ENCODE measurements around the gene KLHL5.
A peak's percentile ranks its signal among the peaks of the same experiment; 100 is the strongest.
"Not testable (repeated sequence)": the region's sequence is repeated elsewhere in the genome, so short reads cannot be mapped to it uniquely, and the experiment has no call there.

The KLHL5 gene, protein sequence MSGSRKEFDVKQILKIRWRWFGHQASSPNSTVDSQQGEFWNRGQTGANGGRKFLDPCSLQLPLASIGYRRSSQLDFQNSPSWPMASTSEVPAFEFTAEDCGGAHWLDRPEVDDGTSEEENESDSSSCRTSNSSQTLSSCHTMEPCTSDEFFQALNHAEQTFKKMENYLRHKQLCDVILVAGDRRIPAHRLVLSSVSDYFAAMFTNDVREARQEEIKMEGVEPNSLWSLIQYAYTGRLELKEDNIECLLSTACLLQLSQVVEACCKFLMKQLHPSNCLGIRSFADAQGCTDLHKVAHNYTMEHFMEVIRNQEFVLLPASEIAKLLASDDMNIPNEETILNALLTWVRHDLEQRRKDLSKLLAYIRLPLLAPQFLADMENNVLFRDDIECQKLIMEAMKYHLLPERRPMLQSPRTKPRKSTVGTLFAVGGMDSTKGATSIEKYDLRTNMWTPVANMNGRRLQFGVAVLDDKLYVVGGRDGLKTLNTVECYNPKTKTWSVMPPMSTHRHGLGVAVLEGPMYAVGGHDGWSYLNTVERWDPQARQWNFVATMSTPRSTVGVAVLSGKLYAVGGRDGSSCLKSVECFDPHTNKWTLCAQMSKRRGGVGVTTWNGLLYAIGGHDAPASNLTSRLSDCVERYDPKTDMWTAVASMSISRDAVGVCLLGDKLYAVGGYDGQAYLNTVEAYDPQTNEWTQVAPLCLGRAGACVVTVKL
- 23.4 to 47.5 (median 30.6) reads per million in 4 experiments for total RNA-seq

GRCh38 chr4:39062094-39062769 is at the start of gene KLHL5:
KLHL5 (plus strand) TSS chr4:39062232; CDS start chr4:39062653, 421 bp downstream.
- DNase-seq = no peak

DNA sequence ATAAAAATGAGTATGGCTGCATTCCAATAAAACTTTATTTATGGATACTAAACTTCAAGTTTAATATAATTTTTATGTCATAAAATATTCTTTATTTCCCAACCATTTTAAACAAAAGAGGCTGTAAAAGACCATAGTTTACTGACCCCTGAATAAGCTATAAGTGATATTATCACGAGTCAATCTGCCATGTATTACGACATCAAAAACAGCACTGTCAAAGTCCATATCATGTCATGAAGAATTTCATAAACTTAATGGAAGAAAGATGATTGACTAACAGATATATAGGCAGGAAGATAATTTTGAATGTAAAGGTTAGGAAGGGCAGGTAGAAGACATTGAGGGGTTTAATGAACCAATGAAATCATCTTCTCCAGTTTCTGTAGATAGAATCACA is 48.0 kb upstream of the KLHL5 start:
- no peak for DNase-seq

- DNase-seq = no peak
Observed at GRCh38 chr4:39020130-39020529, 41.9 kb upstream of the KLHL5 start.

- DNase-seq = no peak
Observed at GRCh38 chr4:39021631-39022030, 40.4 kb upstream of the KLHL5 start.

DNA sequence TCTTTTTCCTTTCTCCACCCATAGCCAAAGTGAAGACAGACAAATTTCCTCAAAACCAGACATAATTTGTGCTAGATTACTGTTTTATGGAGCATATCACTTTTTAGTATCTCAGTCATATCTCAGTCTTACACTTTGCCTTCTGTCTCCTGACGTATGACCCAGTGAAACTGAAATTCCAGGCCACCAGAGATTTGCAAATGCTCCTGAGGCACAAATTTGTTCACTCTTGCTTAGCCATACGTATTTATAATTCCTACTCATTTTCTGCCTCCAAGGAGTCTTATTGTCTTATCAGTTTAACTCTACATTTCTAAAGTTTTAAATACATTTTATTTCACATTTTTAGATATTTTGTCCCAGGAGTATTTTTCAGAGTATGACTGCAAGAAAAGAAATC is 39.8 kb upstream of the KLHL5 start:
- DNase-seq = no peak

- no peak for DNase-seq
Observed at GRCh38 chr4:39023059-39023458, 39.0 kb upstream of the KLHL5 start.

DNA sequence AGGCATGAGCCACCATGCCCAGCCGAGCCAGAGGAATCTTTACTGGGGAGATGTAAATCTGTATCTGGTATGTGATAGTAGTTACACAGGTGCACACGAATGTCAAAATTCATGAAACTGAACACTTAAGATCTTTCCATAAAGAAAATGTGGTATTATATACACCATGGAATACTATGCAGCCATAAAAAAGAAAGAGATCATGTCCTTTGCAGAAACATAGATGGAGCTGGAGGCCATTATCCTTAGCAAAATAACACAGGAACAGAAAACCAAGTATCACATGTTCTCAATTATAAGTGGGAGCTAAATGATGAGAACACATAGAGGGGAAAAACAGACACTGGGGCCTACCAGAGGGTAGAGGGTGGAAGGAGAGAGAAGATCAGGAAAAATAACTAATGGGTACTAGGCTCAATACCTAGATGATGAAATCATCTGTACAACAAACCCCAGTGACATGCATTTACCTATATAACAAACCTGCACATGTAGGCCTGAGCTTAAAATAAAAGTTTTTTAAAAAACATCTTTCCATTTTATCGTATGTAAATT is 37.6 kb upstream of the KLHL5 start:
- no peak for DNase-seq

DNA sequence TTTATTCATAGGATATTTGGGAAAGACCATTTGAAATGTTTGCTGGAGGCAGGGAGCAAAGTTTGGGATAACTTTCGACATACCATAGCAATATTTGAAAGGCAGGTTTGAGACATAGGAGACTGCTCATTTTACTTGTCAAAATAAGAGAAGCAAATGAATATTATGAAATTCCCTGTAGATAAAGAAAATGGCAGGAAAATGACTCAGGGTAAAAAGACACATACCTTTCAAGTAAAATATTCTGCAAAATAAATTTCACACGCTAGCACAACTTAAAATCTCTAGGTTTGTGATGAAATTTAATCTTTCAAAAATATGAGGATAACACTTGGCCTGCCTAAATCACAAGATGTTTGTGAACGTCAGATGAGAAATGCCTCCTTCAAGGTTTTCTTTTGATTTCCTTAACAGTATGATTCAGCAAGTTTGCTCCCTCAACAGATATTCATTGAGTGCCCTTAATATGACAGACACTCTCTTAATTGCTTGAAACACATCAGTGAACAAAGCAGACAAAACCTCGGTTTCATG is 36.4 kb upstream of the KLHL5 start:
- DNase-seq = no peak

- DNase-seq = no peak
Observed at GRCh38 chr4:39026096-39026495, 35.9 kb upstream of the KLHL5 start.

DNA sequence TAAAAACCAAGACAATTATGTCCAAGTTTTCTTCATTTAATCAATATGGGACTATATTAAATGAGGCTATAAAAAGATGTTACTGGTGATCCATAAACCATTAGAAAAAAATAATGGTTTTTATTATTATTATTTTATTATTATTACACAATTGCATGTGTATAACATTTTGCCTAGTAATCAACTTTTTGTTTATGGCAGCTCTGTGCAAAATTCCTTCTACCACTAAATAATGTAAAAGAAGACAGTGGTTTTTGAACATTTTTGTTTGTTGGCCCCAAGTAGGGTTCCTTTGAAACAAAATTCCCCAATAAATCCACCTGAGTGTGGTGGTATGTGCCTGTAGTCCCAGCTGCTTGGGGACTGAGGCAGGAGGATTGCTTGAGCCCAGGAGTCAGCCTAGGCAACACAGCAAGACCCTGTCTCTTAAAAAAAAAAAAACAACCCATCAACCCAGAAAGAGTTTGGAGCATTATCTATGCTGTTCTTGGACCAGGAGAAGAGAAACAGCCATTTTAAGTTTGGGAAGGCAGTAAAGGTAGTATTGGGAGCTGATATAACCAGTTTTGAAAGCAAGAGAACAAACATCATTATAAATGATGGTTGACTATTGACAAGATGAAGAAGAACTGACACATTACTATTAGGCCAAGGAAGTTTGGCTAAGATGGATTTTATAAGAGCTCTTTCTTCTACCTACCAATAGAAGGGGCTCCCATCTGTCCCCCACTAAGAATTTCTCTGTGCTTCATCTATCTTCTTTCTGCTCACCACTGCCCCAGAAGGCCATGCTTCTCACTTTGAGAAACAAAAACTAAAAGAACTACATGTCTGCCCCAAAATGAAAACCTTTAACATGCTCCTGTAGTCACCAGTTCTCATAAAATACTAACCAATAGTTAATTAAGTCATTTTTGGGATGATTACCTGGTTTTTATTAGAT is 32.0 kb upstream of the KLHL5 start:
- no peak for DNase-seq

GRCh38 chr4:39030725-39031124 is 31.3 kb upstream of the KLHL5 start:
- DNase-seq = no peak

- not testable (repeated sequence) for DNase-seq
Observed at GRCh38 chr4:39031590-39032020, 30.4 kb upstream of the KLHL5 start.

DNA sequence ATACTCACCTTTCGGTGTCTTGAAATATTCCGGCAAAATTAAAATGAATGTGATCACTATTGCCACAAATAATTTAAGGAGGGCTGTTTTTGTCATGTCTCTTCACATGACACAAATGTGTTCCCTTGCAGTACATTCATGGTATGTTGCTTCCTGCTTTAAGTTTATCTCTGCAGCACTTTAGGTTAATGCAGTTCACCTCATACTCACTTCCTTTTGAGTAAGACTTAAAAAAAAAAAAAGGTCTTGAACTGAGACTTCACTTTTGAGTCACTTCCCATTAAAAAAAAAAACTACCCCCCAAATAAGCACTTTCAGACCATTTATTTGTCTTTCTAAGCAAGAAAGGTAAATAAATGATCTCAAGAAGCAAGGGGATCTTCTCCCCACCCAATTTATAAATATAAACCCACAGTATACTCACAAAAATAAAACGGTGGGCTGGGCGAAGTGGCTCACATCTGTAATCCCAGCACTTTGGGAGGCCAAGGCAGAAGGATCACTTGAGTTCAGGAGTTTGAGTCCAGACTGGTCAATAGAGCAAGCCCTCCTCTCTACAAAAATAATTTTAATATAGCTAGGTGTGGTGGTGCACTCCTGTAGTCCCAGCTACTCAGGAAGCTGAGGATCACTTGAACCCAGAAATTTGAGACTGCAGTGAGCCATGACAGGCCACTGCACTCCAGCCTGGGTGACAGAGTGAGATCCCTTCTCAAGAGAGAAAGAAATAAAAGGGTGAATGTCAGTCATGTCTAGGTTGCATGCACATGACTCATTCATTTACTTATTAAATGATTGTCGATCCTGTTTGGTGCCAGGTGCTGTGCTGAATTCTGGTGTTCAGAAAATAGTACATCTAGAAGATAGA is 29.6 kb upstream of the KLHL5 start, which contains the start of gene TMEM156:
Gene TMEM156, minus strand, starts transcription at position 192 of the 868 bp plus-strand sequence. Its CDS starts 96 bp downstream, at position 96.
- no peak for DNase-seq

DNA sequence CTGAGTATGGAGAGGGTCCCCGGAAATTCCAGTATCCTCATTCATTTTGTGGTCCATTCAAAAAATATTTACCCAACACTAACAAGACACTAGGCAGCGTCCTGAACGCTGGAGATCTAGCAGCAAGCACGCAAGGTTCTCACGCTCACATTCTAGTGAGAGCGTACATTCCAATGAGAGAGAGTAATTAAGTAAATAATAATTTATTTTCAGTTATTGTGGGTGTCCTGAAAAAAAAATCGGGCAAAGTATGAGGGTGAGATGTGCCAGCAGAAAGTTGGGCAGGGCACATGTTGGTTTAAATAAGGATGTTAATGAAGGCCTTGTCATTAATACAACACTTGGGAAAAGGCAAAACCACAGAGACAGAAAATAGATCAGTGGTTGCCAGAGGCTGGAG is 25.9 kb upstream of the KLHL5 start:
- DNase-seq = no peak

DNA sequence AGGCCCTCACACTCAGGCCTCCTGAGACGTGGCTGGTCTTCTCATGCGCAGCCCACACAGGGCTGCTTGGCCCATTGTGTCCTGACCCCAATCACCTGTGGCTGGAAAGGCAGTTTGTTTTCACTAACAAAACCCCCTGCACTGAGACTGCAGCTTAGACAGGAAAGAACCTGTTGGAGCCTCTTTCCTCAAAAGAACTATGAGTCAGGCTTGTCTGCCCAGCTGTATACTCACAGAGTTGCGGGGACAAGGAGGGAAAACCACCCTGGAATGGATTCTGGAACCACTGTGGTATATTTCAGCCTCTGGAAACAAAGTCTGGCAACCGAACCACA is 24.6 kb upstream of the KLHL5 start:
- no peak for DNase-seq

- DNase-seq = no peak
Observed at GRCh38 chr4:39037941-39038340, 24.1 kb upstream of the KLHL5 start.

DNA sequence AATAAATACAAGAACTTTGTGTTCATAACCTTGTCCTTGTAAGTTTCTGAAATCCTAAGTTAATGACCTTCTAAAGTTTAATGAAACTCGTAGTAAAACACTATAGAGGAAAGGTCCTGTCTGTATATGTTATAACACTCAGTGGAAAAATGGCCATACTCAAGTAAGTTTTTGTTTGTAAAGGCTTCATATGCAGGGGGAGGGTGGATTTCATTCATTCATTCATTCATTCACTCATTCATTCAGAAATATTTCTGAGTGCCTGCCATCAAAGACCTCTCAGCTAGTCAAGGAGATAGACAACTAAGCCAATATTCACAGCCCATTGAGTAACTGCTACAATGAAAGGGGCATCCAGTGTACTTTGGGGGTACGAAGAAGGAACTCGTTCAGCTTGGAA is 22.9 kb upstream of the KLHL5 start:
- no peak for DNase-seq

GRCh38 chr4:39042366-39042765 is 19.7 kb upstream of the KLHL5 start:
- DNase-seq = no peak

GRCh38 chr4:39043058-39043860 is 18.8 kb upstream of the KLHL5 start:
- no peak for DNase-seq

DNA sequence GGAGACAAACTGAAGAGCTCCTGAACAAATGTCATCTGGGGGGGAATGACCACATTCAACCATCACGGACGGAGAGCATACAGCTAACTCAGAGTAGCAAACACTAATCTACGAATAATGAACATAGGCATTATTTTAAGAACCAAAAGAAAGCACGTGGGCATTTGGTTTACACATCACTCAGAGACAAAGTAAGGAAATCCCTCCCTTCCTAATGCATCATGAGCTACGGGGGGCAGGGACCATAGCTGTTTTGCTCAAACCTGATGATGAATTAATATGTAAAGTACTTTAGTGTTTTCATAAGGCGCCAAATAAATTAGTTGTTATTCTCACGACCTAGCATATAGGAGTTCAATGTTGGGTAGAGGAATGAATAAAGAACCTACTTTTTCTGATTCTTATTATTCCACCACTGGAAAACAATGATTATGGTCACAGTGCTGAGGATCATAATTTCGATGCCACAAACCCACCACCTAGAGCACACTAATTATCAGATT is 18.1 kb upstream of the KLHL5 start:
- DNase-seq = peak; percentile 7

Data from effector CD8-positive, alpha-beta T cell (primary cell).